Cardiac muscle cell (in vitro differentiated cells and primary cell): Measurements from ENCODE around the gene CCR2. TPM values are rescaled to one million over a fixed set of nuclear protein-coding genes. Genes with fewer than 3 reads are reported as not detected.

Source experiments
- DNase-seq, 2 donors: peaks; one replicate each; pipeline versions ENCODE4 v3.0.0 to v3.0.0-alpha.2; 2010 to 2017; ENCODE audit warnings: low read depth in 1 of 2, low spot score in 1 of 2
- H3K27ac ChIP-seq: fragments of 200-600 bp; sonication (generic); 2 replicates; pipeline ENCODE4 v1.5.1; 2016
- H3K27me3 ChIP-seq: fragments of 200-600 bp; sonication (generic); 2 replicates; pipeline ENCODE4 v1.6.0; 2016; ENCODE audit warnings: control low read depth
- H3K36me3 ChIP-seq: fragments of 200-600 bp; sonication (generic); 2 replicates; pipeline ENCODE4 v1.5.1; 2016; ENCODE audit warnings: control low read depth
- H3K4me1 ChIP-seq: fragments of 200-600 bp; sonication (generic); 2 replicates; pipeline ENCODE4 v1.8.1; 2017; ENCODE audit warnings: low read depth, mild to moderate bottlenecking, mixed run types
- H3K4me3 ChIP-seq: fragments of 200-600 bp; sonication (generic); 2 replicates; pipeline ENCODE4 v1.5.1; 2016; ENCODE audit warnings: mild to moderate bottlenecking
- H3K9me3 ChIP-seq: fragments of 200-600 bp; sonication (generic); 2 replicates; pipeline ENCODE4 v1.5.1; 2017; ENCODE audit warnings: low read depth, mild to moderate bottlenecking, control low read depth
- CTCF ChIP-seq: IDR thresholded peaks from 2 replicates; pipeline ENCODE4 v1.5.1; 2012; ENCODE audit warnings: low read depth, mild to moderate bottlenecking, low read length
- polyA plus RNA-seq: library from polyadenylated mRNA; unstranded; fragments of >200 nt; fragmentation: Nextera tagmentation; extraction: Ambion mirVana; gene quantifications from 2 replicates; pipeline ENCODE4 v1.2.1, GENCODE V29; 2016
- total RNA-seq: library from RNA; depleted of rRNA; stranded (reverse); fragments of >200 nt; gene quantifications from 2 replicates; pipeline ENCODE4 v1.2.3, GENCODE V29; 2016

The CCR2 gene
- total and polyA plus RNA-seq, 2 experiments from 2014 or later: not detected

- Histone ChIP-seq H3K9me3 (no peaks in the 10 kb centered on the region), H3K4me3 (no peak overlapping the region), H3K36me3 (no peaks in the 10 kb centered on the region), H3K4me1 (peaks cover 14% of the 10 kb centered on the region), H3K27ac (no peak overlapping the region), H3K27me3 (peaks cover 3% of the 10 kb centered on the region)
- TF ChIP-seq CTCF: no peak
- DNase-seq: no peak
Measured at GRCh38 chr3:46354478-46354877, 567 bp downstream of the CCR2 start.

GRCh38 chr3:46354984-46355383 is 1.1 kb downstream of the CCR2 start:
- H3K4me3 ChIP-seq: no peak overlapping the region
- peaks cover 3% of the 10 kb centered on the region for H3K27me3 ChIP-seq
- H3K36me3 ChIP-seq: no peaks in the 10 kb centered on the region
- H3K27ac ChIP-seq: no peak overlapping the region
- peaks cover 14% of the 10 kb centered on the region for H3K4me1 ChIP-seq
- no peak for DNase-seq
- H3K9me3 ChIP-seq: no peaks in the 10 kb centered on the region
- no peak for TF ChIP-seq CTCF

- Histone ChIP-seq H3K27me3 (no peaks in the 10 kb centered on the region), H3K36me3 (no peaks in the 10 kb centered on the region), H3K9me3 (no peaks in the 10 kb centered on the region), H3K4me3 (no peak overlapping the region), H3K27ac (no peak overlapping the region), H3K4me1 (peaks cover 14% of the 10 kb centered on the region)
- DNase-seq: no peak
- no peak for TF ChIP-seq CTCF
Measured at GRCh38 chr3:46356276-46356675, 2.4 kb downstream of the CCR2 start.

GRCh38 chr3:46356909-46357308 is 3.0 kb downstream of the CCR2 start:
- H3K9me3 ChIP-seq: no peaks in the 10 kb centered on the region
- no peak for DNase-seq
- no peak overlapping the region for H3K4me3 ChIP-seq
- no peaks in the 10 kb centered on the region for H3K36me3 ChIP-seq
- TF ChIP-seq CTCF: no peak
- H3K27me3 ChIP-seq: no peaks in the 10 kb centered on the region
- H3K4me1 ChIP-seq: peaks cover 14% of the 10 kb centered on the region
- H3K27ac ChIP-seq: no peak overlapping the region

- no peak for TF ChIP-seq CTCF
- Histone ChIP-seq H3K4me1 (peaks cover 14% of the 10 kb centered on the region), H3K9me3 (no peaks in the 10 kb centered on the region)
Measured at GRCh38 chr3:46358466-46358865, 4.6 kb downstream of the CCR2 start.

More at GRCh38 chr3:46358466-46358865, 4.6 kb downstream of the CCR2 start:
- Histone ChIP-seq H3K27me3 (no peaks in the 10 kb centered on the region), H3K36me3 (no peaks in the 10 kb centered on the region), H3K4me3 (no peak overlapping the region), H3K27ac (no peak overlapping the region)
- DNase-seq: no peak
